NOMO-1 (cell line): ENCODE measurements around the gene PTPN5.

Source experiments
- DNase-seq, 2 experiments: peaks; one replicate each; lab custom pipeline; 2025; ENCODE audit not compliant: unreplicated experiment in 2 of 2; lab: John Stamatoyannopoulos, UW

The PTPN5 gene

GRCh38 chr11:18773681-18774080 lies 17.9 kb downstream of the PTPN5 start:
- DNase-seq: no peak

DNA sequence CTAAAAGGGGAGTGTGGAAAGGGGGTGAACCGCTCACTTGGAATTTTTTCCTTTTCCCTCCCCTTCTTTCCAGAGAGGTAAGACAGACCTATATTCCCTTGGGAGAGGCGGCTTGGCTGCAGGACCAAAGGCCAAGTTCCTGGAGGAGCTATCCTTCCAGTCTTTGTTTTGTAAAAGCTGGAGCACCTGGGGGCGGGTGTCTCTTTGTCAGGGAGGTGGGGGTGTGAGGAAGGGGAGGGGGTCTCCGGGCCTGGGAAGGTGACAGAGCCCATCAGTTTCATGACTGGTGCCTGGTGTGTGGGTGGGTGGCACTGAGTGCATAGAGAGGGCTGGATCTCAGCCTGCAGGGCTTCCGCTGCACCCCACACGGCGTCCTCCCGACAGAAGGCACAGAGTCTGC lies 18.5 kb downstream of the PTPN5 start:
- no peak for DNase-seq

DNA sequence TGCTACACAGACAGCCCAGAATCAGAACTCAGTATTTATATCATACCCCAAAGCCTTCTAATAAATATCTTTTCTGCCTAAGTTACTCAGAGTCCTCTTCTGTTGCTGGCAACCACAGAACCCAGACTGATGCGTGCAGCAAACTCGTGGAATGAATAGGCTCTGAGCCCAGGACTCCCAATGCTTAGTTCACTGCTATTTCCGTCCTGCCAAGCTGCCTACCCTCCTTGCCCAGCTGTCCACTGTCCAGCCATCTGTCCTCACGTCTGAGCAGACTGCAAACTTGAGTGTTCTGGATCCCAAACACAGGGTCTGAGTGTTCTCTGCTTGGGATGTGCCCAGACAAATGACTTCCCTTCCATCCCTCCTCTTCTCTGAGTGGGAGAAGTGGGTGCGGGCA lies 19.4 kb downstream of the PTPN5 start:
- DNase-seq: no peak

- DNase-seq: no peak
Measured at GRCh38 chr11:18771266-18772035, 20.1 kb downstream of the PTPN5 start.

DNA sequence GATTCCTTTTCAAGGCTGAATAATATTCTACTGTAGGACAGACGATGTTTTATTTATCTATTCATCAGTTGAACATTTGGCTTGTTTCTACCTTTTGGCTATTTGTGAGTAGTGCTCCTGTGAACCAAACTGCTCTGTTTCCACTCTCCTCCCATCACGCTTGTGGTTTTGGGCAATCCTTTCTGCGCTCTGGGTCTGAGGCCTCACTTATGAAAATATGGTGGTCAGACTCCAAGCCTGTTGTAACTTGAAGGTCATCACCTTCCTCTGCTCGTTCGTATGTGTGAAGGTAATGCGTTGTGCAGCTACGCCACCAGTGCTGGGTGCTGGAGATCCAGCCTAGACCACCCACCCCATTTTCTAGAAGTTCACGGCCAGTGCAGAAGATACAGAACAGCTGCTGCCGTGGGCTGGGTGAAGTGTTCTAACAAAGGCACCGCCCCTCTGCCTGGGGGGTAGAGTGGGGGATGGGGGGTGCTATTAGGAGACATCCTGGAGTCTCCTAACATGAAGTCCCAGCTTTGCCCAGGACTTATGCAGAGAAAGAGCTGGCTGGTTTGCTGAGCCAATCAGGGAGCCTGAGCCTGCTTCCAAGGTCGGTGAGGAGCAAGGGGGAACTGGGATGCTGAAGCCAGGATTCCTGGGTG lies 21.0 kb downstream of the PTPN5 start:
- DNase-seq: no peak

- DNase-seq: no peak
Measured at GRCh38 chr11:18769802-18770456, 21.7 kb downstream of the PTPN5 start.

GRCh38 chr11:18768978-18769377 lies 22.6 kb downstream of the PTPN5 start:
- DNase-seq: no peak

DNA sequence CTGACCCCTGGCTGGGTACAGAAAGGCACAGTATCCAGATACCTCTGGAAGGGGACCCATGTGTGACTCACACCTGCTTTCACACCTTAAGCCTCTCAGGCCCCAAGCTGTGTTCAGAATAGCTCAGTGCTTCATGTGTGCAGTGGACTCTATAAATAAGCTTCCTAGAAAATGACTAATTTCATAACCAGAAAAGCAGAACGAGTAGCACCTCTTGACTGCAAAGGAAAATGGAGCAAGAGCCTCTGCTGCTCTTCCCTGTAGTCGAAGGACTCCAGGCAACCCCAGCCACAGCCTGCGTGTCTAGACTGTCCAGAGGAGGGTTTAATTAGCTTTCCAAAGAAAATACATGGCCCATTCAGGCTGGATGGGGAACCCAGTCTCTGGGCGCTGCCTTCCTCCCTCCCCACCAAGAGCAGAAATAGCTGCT lies 23.1 kb downstream of the PTPN5 start:
- peak; percentile 39 to 72 for DNase-seq

DNA sequence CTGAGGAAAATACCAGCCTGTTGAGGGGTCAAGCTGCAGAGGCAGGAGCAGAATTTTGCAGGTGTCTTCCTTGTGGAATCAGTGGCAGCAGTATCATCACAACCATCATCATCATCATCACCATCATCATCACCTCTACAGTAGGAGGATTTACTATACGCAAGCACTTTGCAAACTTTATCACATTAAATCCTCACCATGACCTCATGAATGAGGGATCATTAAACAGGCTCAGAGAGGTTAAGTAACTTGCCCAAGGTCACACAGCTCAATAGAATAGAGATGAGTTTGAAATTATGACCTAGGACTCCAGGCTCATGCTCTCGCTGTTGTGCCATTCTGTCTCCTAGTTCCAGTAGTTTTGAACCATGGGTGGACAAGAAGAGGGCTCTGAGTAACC lies 25.6 kb downstream of the PTPN5 start:
- no peak for DNase-seq

- no peak for DNase-seq
Measured at GRCh38 chr11:18765554-18765953, 26.0 kb downstream of the PTPN5 start.

GRCh38 chr11:18761741-18762140 lies 29.9 kb downstream of the PTPN5 start:
- no peak for DNase-seq

GRCh38 chr11:18761144-18761543 lies 30.5 kb downstream of the PTPN5 start:
- DNase-seq: no peak

- DNase-seq: no peak
Measured at GRCh38 chr11:18757811-18758210, 33.8 kb downstream of the PTPN5 start.

DNA sequence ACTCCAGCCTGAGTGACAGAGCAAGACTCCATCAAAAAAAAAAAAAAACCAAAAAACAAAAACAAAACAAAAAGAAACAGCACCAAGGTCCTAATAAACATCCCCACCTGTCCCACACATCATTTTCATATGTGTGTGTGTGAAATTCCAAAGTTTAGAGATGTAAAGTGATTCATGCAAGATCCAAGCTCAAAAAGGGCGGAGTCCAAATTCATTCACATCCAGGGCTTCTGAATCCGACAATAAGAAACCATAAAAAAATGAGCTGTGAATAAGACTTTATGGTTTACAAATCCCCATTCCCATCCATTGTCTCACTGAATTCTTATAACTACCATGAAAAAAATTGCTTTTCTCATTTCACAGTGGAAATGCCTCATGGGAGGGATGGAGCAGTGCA lies 34.7 kb downstream of the PTPN5 start:
- no peak for DNase-seq

GRCh38 chr11:18754308-18754707 lies 37.3 kb downstream of the PTPN5 start:
- DNase-seq: no peak

- DNase-seq: no peak
Measured at GRCh38 chr11:18752502-18752901, 39.1 kb downstream of the PTPN5 start.

DNA sequence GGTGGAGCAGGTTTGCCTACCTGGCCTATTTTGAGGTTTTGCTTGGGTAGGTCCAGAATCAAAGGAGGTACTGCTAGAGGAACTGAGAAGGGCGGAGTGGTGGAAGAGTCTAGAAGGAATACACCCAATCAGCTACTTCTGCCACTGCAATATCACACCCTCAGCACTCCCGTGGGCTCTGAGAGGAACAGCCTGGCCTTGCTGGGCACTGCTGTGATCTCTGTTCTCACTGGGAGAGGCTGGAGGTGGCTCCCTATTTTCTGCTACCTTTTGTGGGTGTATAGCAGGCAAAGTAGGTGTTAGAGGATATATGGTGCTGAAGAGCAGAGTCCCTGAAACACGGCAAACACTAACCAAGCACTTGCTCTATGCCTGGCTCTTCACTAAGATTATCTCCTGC lies 40.7 kb downstream of the PTPN5 start:
- DNase-seq: no peak

DNA sequence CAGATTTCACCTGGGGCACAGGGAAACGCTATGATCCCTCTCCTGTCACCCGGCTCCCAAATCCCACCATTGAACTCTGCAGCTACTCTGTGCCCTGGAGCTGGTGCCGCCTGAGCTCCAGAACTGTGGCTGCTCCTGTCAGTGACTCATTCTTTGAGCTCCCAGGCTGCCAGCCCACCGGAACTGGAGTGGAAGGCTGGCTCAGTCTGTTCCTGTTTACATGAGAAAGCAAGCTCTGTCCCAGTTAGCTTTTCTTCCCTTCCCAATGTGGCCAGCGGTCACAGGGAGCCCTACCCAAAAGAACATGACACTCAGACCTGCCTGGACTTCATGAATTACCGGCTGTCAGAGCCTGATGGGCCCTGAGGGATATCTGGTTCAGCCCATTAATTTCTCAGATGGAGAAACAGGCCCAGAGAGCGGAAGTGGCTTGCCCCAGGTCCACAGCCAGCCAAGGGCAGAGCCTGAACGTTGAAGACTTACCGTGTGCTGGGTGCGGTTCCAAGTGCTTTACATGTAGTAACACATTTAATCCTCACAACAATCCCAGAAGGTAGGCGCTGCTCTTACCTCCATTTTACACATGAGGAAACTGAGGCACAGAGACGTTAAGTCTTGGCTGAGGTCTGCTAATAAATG lies 41.8 kb downstream of the PTPN5 start:
- DNase-seq: no peak

GRCh38 chr11:18748766-18749365 lies 42.7 kb downstream of the PTPN5 start:
- DNase-seq: no peak

GRCh38 chr11:18745251-18745650 lies 46.3 kb downstream of the PTPN5 start:
- DNase-seq: no peak

- no peak for DNase-seq
Measured at GRCh38 chr11:18743900-18744514, 47.6 kb downstream of the PTPN5 start.
